HG03103 (cell line): ENCODE measurements around the gene SP3.
"Not testable (repeated sequence)": the region's sequence is repeated elsewhere in the genome, so short reads cannot be mapped to it uniquely, and the experiment has no call there.

Experiments used
- ATAC-seq: cut with Tn5 transposase; IDR thresholded peaks from one replicate; pipeline ENCODE4 v1.9.1; 2021; ENCODE audit warnings: low read depth; ENCODE audit not compliant: unreplicated experiment

SP3 gene

GRCh38 chr2:173898996-173899395 lies 66.2 kb downstream of the SP3 start:
- peak; percentile 29 for ATAC-seq

- ATAC-seq: peak; percentile 88
These were observed 67.0 kb downstream of the SP3 start for GRCh38 chr2:173898178-173898668.

- ATAC-seq: no peak
These were observed 68.4 kb downstream of the SP3 start for GRCh38 chr2:173896755-173897154.

GRCh38 chr2:173892341-173892740 lies 72.8 kb downstream of the SP3 start:
- no peak for ATAC-seq

- no peak for ATAC-seq
These were observed 73.7 kb downstream of the SP3 start for GRCh38 chr2:173891315-173892037.

GRCh38 chr2:173889464-173889863 lies 75.7 kb downstream of the SP3 start:
- not testable (repeated sequence) for ATAC-seq

- ATAC-seq: no peak
These were observed 78.6 kb downstream of the SP3 start for GRCh38 chr2:173886613-173887012.

- ATAC-seq: no peak
These were observed 81.0 kb downstream of the SP3 start for GRCh38 chr2:173884025-173884802.

- ATAC-seq: no peak
These were observed 83.3 kb downstream of the SP3 start for GRCh38 chr2:173881886-173882285.

GRCh38 chr2:173881461-173881860 lies 83.7 kb downstream of the SP3 start:
- ATAC-seq: no peak

GRCh38 chr2:173880561-173880960 lies 84.6 kb downstream of the SP3 start:
- no peak for ATAC-seq

- no peak for ATAC-seq
These were observed 88.2 kb downstream of the SP3 start for GRCh38 chr2:173876833-173877413.

- peak; percentile 85 for ATAC-seq
These were observed 90.3 kb downstream of the SP3 start for GRCh38 chr2:173874894-173875237.

GRCh38 chr2:173874003-173874893 lies 90.9 kb downstream of the SP3 start:
- ATAC-seq: peak; percentile 22

GRCh38 chr2:173872714-173873113 lies 92.5 kb downstream of the SP3 start:
- ATAC-seq: no peak

GRCh38 chr2:173869244-173870229 lies 95.6 kb downstream of the SP3 start:
- ATAC-seq: no peak

GRCh38 chr2:173868406-173868805 lies 96.8 kb downstream of the SP3 start:
- ATAC-seq: no peak

GRCh38 chr2:173866874-173867618 lies 98.1 kb downstream of the SP3 start:
- ATAC-seq: no peak
